Measurements from ENCODE around the gene NR1H2.

DNA sequence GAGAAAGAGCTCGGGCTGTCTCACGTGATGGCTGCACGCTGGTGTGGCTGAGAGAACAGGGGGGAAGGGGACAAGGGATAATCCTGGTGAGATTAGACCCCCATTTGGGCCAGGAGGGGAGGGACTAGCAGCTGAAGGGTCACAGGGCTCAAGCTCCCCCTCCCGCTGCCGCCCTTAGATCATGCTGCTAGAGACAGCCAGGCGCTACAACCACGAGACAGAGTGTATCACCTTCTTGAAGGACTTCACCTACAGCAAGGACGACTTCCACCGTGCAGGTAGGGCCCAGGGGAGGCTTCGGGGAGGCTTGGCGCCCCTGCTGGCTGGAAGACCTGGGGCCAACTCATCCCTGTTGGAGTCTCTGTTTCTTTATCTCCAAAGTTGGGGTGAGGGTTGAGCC is 3.3 kb downstream of the NR1H2 start:
- TF ChIP-seq FOXM1 (IDR thresholded peaks at IDR 0.05; ENCODE audit: borderline replicate concordance) (no peak), SP1 (IDR thresholded peaks at IDR 0.05) (no peak), BHLHE40 (IDR thresholded peaks at IDR 0.05; ENCODE audit: borderline replicate concordance) (no peak), TARDBP (IDR thresholded peaks at IDR 0.05) (no peak), ELF4 (IDR thresholded peaks at IDR 0.05) (no peak), L3MBTL2 (conservative IDR thresholded peaks at IDR 0.05) (no peak), SUZ12 (IDR thresholded peaks at IDR 0.05) (no peak), ZNF384 (IDR thresholded peaks at IDR 0.05) (no peak), ARNT (IDR thresholded peaks at IDR 0.05) (no peak)
- TF ChIP-seq, protein P1, sequence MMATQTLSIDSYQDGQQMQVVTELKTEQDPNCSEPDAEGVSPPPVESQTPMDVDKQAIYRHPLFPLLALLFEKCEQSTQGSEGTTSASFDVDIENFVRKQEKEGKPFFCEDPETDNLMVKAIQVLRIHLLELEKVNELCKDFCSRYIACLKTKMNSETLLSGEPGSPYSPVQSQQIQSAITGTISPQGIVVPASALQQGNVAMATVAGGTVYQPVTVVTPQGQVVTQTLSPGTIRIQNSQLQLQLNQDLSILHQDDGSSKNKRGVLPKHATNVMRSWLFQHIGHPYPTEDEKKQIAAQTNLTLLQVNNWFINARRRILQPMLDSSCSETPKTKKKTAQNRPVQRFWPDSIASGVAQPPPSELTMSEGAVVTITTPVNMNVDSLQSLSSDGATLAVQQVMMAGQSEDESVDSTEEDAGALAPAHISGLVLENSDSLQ (IDR thresholded peaks at IDR 0.05) = no peak
